ENCODE data around the gene FAM53B.

DNA sequence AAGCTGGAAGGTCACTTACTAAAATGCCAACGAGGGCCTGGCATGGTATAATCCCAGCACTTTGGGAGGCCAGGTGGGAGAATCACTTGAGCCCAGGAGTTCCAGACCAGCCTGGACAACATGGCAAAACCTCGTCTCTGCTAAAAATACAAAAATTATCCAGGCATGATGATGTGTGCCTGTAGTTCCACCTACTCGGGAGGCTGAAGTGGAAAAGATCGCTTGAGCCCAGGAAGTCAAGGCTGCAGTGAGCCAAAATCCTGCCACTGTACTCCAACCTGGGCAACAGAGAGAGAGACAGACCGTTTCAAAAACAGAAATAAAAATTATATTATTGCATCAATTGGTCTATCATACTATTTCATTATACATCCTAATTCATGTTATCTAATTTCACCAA lies 18.1 kb upstream of the FAM53B start:
- TF ChIP-seq POLR2AphosphoS5 (IDR thresholded peaks at IDR 0.05) = no peak
- TF ChIP-seq, protein P1, sequence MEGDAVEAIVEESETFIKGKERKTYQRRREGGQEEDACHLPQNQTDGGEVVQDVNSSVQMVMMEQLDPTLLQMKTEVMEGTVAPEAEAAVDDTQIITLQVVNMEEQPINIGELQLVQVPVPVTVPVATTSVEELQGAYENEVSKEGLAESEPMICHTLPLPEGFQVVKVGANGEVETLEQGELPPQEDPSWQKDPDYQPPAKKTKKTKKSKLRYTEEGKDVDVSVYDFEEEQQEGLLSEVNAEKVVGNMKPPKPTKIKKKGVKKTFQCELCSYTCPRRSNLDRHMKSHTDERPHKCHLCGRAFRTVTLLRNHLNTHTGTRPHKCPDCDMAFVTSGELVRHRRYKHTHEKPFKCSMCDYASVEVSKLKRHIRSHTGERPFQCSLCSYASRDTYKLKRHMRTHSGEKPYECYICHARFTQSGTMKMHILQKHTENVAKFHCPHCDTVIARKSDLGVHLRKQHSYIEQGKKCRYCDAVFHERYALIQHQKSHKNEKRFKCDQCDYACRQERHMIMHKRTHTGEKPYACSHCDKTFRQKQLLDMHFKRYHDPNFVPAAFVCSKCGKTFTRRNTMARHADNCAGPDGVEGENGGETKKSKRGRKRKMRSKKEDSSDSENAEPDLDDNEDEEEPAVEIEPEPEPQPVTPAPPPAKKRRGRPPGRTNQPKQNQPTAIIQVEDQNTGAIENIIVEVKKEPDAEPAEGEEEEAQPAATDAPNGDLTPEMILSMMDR (IDR thresholded peaks at IDR 0.05) = no peak
- TF ChIP-seq POLR2A (IDR thresholded peaks at IDR 0.05; ENCODE audit: low read depth) = no peak
- no peak for TF ChIP-seq EP300 (IDR thresholded peaks at IDR 0.05)

All from esophagus muscularis mucosa (tissue), 4 donors.